Astrocyte (in vitro differentiated cells and primary cell): ENCODE measurements around the gene VPS37D. TPM values are rescaled to one million over a fixed set of nuclear protein-coding genes. Genes with fewer than 3 reads are reported as not detected.

Source experiments
- DNase-seq: peaks from one replicate; pipeline ENCODE4 v3.0.0-alpha.2; 2010; ENCODE audit warnings: low read depth
- FAIRE-seq: peaks from 2 replicates; lab custom pipeline; 2011; peaks lifted over from hg19 to GRCh38; lab: Jason Lieb, UNC
- H2AFZ ChIP-seq: 2 replicates; pipeline ENCODE4 v1.6.0; 2012; ENCODE audit warnings: low read depth, low read length, inconsistent platforms
- H3K27ac ChIP-seq: 2 replicates; pipeline ENCODE4 v1.5.1; 2011; ENCODE audit warnings: low read depth, low read length, inconsistent platforms
- H3K27me3 ChIP-seq: 2 replicates; pipeline ENCODE4 v1.6.0; 2011; ENCODE audit warnings: low read length, inconsistent platforms; ENCODE audit not compliant: insufficient read depth
- H3K36me3 ChIP-seq: 2 replicates; pipeline ENCODE4 v1.5.1; 2011; ENCODE audit warnings: low read length, inconsistent platforms; ENCODE audit not compliant: insufficient read depth
- H3K4me1 ChIP-seq: 2 replicates; pipeline ENCODE4 v1.5.1; 2011; ENCODE audit warnings: low read length, inconsistent platforms; ENCODE audit not compliant: insufficient read depth
- H3K4me2 ChIP-seq: 2 replicates; pipeline ENCODE4 v1.6.0; 2012; ENCODE audit warnings: low read length, inconsistent platforms
- H3K4me3 ChIP-seq: 2 replicates; pipeline ENCODE4 v1.5.1; 2011; ENCODE audit warnings: low read depth, mild to moderate bottlenecking, low read length, inconsistent platforms; ENCODE audit not compliant: insufficient read depth
- H3K79me2 ChIP-seq: 2 replicates; pipeline ENCODE4 v1.6.0; 2012; ENCODE audit warnings: mild to moderate bottlenecking, low read length, inconsistent platforms; ENCODE audit not compliant: insufficient read depth
- H3K9ac ChIP-seq: 2 replicates; pipeline ENCODE4 v1.6.0; 2012; ENCODE audit warnings: mild to moderate bottlenecking, low read length, inconsistent platforms
- H3K9me3 ChIP-seq: 2 replicates; pipeline ENCODE4 v1.5.1; 2012; ENCODE audit warnings: low read depth, mild to moderate bottlenecking, low read length, inconsistent platforms; ENCODE audit not compliant: insufficient read depth
- H4K20me1 ChIP-seq: 2 replicates; pipeline ENCODE4 v1.6.0; 2012; ENCODE audit warnings: low read length, inconsistent platforms; ENCODE audit not compliant: insufficient read depth
- H3K27ac Mint-ChIP-seq: one replicate; pipeline ENCODE4 v1.8.0; 2021; ENCODE audit warnings: mild to moderate bottlenecking, mixed read lengths; ENCODE audit not compliant: unreplicated experiment
- H3K27me3 Mint-ChIP-seq: one replicate; pipeline ENCODE4 v1.8.0; 2021; ENCODE audit warnings: low read depth, mixed read lengths; ENCODE audit not compliant: unreplicated experiment
- H3K36me3 Mint-ChIP-seq: one replicate; pipeline ENCODE4 v1.8.0; 2021; ENCODE audit warnings: low read depth, mixed read lengths; ENCODE audit not compliant: unreplicated experiment
- H3K4me1 Mint-ChIP-seq: one replicate; pipeline ENCODE4 v1.8.0; 2021; ENCODE audit warnings: low read depth, mixed read lengths; ENCODE audit not compliant: unreplicated experiment
- H3K4me3 Mint-ChIP-seq: one replicate; pipeline ENCODE4 v1.8.0; 2021; ENCODE audit warnings: mild to moderate bottlenecking, moderate library complexity, mixed read lengths; ENCODE audit not compliant: unreplicated experiment
- H3K9me3 Mint-ChIP-seq: one replicate; pipeline ENCODE4 v1.8.0; 2021; ENCODE audit warnings: mild to moderate bottlenecking, mixed read lengths; ENCODE audit not compliant: unreplicated experiment
- CTCF ChIP-seq: IDR thresholded peaks from 2 replicates; pipeline ENCODE4 v1.5.1; 2011; ENCODE audit warnings: low read depth, mild to moderate bottlenecking, inconsistent platforms, low read length, moderate library complexity; ENCODE audit not compliant: insufficient read depth
- EZH2 ChIP-seq: IDR thresholded peaks from 2 replicates; pipeline ENCODE4 v1.6.1; 2012; ENCODE audit warnings: mild to moderate bottlenecking, low read length, inconsistent platforms; ENCODE audit not compliant: insufficient read depth
- total RNA-seq: library from RNA; stranded (reverse); gene quantifications from 2 replicates; pipeline ENCODE4 v1.2.1, GENCODE V29; 2021

The VPS37D gene
- total RNA-seq, 1 donor from 2014 or later = 2.9 TPM

GRCh38 chr7:73668103-73668885 is 663 bp downstream of the VPS37D start:
- H3K9me3 Mint-ChIP-seq = peaks cover 3% of the 10 kb centered on the region
- Histone ChIP-seq H3K4me1 (peaks cover 8% of the 10 kb centered on the region), H3K4me3 (peak overlapping the region; percentile 67), H3K36me3 (no peaks in the 10 kb centered on the region), H3K9ac (peak overlapping the region; percentile 78), H3K4me2 (peak overlapping the region; percentile 93), H3K9me3 (no peaks in the 10 kb centered on the region), H3K79me2 (no peaks in the 10 kb centered on the region), H2AFZ (peak overlapping the region; percentile 83), H4K20me1 (no peaks in the 10 kb centered on the region), H3K27ac (no peak overlapping the region), H3K27me3 (no peaks in the 10 kb centered on the region)
- H3K27me3 Mint-ChIP-seq = peaks cover 14% of the 10 kb centered on the region
- H3K27ac Mint-ChIP-seq = no peak overlapping the region
- peak; percentile 4 for DNase-seq
- TF ChIP-seq EZH2 = no peak
- no peak for TF ChIP-seq CTCF
- H3K36me3 Mint-ChIP-seq = peaks cover 7% of the 10 kb centered on the region
- FAIRE-seq = no peak
- H3K4me1 Mint-ChIP-seq = no peaks in the 10 kb centered on the region
- peak overlapping the region; percentile 89 for H3K4me3 Mint-ChIP-seq

GRCh38 chr7:73668886-73669230 is 1.2 kb downstream of the VPS37D start:
- no peak overlapping the region for H3K27ac ChIP-seq
- H3K79me2 ChIP-seq = no peaks in the 10 kb centered on the region
- no peaks in the 10 kb centered on the region for H3K4me1 Mint-ChIP-seq
- peak overlapping the region; percentile 78 for H3K9ac ChIP-seq
- H3K4me3 ChIP-seq = peak overlapping the region; percentile 67
- H4K20me1 ChIP-seq = no peaks in the 10 kb centered on the region
- no peak for DNase-seq
- no peaks in the 10 kb centered on the region for H3K27me3 ChIP-seq
- no peaks in the 10 kb centered on the region for H3K9me3 ChIP-seq
- H3K36me3 ChIP-seq = no peaks in the 10 kb centered on the region
- H3K9me3 Mint-ChIP-seq = no peaks in the 10 kb centered on the region
- H3K36me3 Mint-ChIP-seq = peaks cover 9% of the 10 kb centered on the region
- no peak for FAIRE-seq
- no peak overlapping the region for H3K27ac Mint-ChIP-seq
- H3K4me3 Mint-ChIP-seq = peak overlapping the region; percentile 89
- peaks cover 11% of the 10 kb centered on the region for H3K27me3 Mint-ChIP-seq
- peaks cover 8% of the 10 kb centered on the region for H3K4me1 ChIP-seq
- TF ChIP-seq EZH2 (no peak), CTCF (no peak)
- peak overlapping the region; percentile 83 for H2AFZ ChIP-seq
- H3K4me2 ChIP-seq = peak overlapping the region; percentile 93

- H3K27me3 ChIP-seq = no peaks in the 10 kb centered on the region
- no peak overlapping the region for H3K27ac ChIP-seq
- Mint-ChIP-seq H3K36me3 (peaks cover 9% of the 10 kb centered on the region), H3K27me3 (peaks cover 9% of the 10 kb centered on the region), H3K9me3 (no peaks in the 10 kb centered on the region), H3K4me1 (no peaks in the 10 kb centered on the region), H3K27ac (no peak overlapping the region), H3K4me3 (no peak overlapping the region)
- TF ChIP-seq CTCF (no peak), EZH2 (no peak)
- DNase-seq (no peak), FAIRE-seq (no peak)
- peaks cover 8% of the 10 kb centered on the region for H3K4me1 ChIP-seq
- peak overlapping the region; percentile 93 for H3K4me2 ChIP-seq
- no peaks in the 10 kb centered on the region for H3K79me2 ChIP-seq
- H3K36me3 ChIP-seq = no peaks in the 10 kb centered on the region
- H3K9ac ChIP-seq = no peak overlapping the region
- no peak overlapping the region for H2AFZ ChIP-seq
- no peaks in the 10 kb centered on the region for H4K20me1 ChIP-seq
- no peaks in the 10 kb centered on the region for H3K9me3 ChIP-seq
- no peak overlapping the region for H3K4me3 ChIP-seq
Observed at GRCh38 chr7:73669288-73669701, 1.7 kb downstream of the VPS37D start.
